Nephron progenitor cell (in vitro differentiated cells): ENCODE results near the gene SMARCAL1.
"Not testable (repeated sequence)": the region's sequence is repeated elsewhere in the genome, so short reads cannot be mapped to it uniquely, and the experiment has no call there.

Source experiments
- DNase-seq: peaks from one replicate; pipeline ENCODE4 v3.0.0; 2021
- H3K27ac Mint-ChIP-seq: 2 replicates; pipeline ENCODE4 v1.8.0; 2021; ENCODE audit warnings: mild to moderate bottlenecking, moderate library complexity, mixed read lengths
- H3K27me3 Mint-ChIP-seq: 2 replicates; pipeline ENCODE4 v1.8.0; 2021; ENCODE audit warnings: mild to moderate bottlenecking, low read depth, mixed read lengths; ENCODE audit not compliant: poor library complexity
- H3K36me3 Mint-ChIP-seq: 2 replicates; pipeline ENCODE4 v1.8.0; 2021; ENCODE audit warnings: low read depth, mixed read lengths
- H3K4me1 Mint-ChIP-seq: 2 replicates; pipeline ENCODE4 v1.8.0; 2021; ENCODE audit warnings: mixed read lengths
- H3K4me3 Mint-ChIP-seq: 2 replicates; pipeline ENCODE4 v1.8.0; 2021; ENCODE audit warnings: mild to moderate bottlenecking, moderate library complexity, mixed read lengths
- H3K9me3 Mint-ChIP-seq: 2 replicates; pipeline ENCODE4 v1.8.0; 2021; ENCODE audit warnings: mild to moderate bottlenecking, moderate library complexity, mixed read lengths
- TF ChIP-seq, protein P1 (sequence below): fragments of 200-600 bp; sonication (generic); IDR thresholded peaks from 2 replicates; pipeline ENCODE4 v1.5.0; 2021; ENCODE audit warnings: antibody characterized with exemption

The SMARCAL1 gene

GRCh38 chr2:216375286-216375685 lies 37.0 kb upstream of the SMARCAL1 start:
- Mint-ChIP-seq H3K4me3 (no peak overlapping the region), H3K36me3 (no peaks in the 10 kb centered on the region), H3K27me3 (peaks cover 92% of the 10 kb centered on the region), H3K4me1 (peaks cover 16% of the 10 kb centered on the region), H3K9me3 (no peaks in the 10 kb centered on the region), H3K27ac (no peak overlapping the region)
- TF ChIP-seq, protein P1, sequence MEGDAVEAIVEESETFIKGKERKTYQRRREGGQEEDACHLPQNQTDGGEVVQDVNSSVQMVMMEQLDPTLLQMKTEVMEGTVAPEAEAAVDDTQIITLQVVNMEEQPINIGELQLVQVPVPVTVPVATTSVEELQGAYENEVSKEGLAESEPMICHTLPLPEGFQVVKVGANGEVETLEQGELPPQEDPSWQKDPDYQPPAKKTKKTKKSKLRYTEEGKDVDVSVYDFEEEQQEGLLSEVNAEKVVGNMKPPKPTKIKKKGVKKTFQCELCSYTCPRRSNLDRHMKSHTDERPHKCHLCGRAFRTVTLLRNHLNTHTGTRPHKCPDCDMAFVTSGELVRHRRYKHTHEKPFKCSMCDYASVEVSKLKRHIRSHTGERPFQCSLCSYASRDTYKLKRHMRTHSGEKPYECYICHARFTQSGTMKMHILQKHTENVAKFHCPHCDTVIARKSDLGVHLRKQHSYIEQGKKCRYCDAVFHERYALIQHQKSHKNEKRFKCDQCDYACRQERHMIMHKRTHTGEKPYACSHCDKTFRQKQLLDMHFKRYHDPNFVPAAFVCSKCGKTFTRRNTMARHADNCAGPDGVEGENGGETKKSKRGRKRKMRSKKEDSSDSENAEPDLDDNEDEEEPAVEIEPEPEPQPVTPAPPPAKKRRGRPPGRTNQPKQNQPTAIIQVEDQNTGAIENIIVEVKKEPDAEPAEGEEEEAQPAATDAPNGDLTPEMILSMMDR, result no peak
- no peak for DNase-seq

- Mint-ChIP-seq H3K36me3 (no peaks in the 10 kb centered on the region), H3K4me3 (no peak overlapping the region), H3K9me3 (no peaks in the 10 kb centered on the region), H3K27ac (no peak overlapping the region), H3K27me3 (peaks cover 55% of the 10 kb centered on the region), H3K4me1 (no peaks in the 10 kb centered on the region)
- DNase-seq, result no peak
- TF ChIP-seq, protein P1, result no peak
These were observed 32.3 kb upstream of the SMARCAL1 start for GRCh38 chr2:216379977-216380376.

- H3K27me3 Mint-ChIP-seq, result peaks cover 15% of the 10 kb centered on the region
- H3K4me3 Mint-ChIP-seq, DNase-seq, H3K4me1 Mint-ChIP-seq, H3K27ac Mint-ChIP-seq, H3K9me3 Mint-ChIP-seq, H3K36me3 Mint-ChIP-seq: not testable (repeated sequence)
These were observed 27.9 kb upstream of the SMARCAL1 start for GRCh38 chr2:216384409-216384808.

DNA sequence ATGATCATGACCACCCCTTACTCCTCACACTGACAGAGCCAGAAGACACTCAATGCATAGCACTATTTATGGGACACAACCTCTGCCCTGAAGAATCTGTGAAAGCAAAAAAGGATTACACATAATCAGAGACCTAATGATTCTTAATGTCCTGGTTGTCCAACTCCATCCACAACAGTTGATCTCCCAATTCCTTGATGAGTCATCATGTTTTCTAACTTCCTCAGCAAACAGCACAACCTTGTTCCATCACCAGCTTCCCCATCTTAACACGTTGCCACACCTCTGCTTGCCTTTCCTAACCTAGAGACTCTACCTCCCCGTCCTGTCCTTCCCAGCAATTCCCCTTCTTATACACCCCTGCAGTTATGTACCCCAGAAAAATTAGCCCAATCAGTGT lies 26.8 kb upstream of the SMARCAL1 start:
- Mint-ChIP-seq H3K4me1 (no peaks in the 10 kb centered on the region), H3K27ac (no peak overlapping the region), H3K36me3 (no peaks in the 10 kb centered on the region), H3K27me3 (peaks cover 7% of the 10 kb centered on the region), H3K4me3 (no peak overlapping the region), H3K9me3 (peaks cover 3% of the 10 kb centered on the region)
- DNase-seq, result no peak
- TF ChIP-seq, protein P1, result no peak

GRCh38 chr2:216387262-216387661 lies 25.0 kb upstream of the SMARCAL1 start:
- no peaks in the 10 kb centered on the region for H3K4me1 Mint-ChIP-seq
- H3K36me3 Mint-ChIP-seq, result no peaks in the 10 kb centered on the region
- no peak for DNase-seq
- H3K27ac Mint-ChIP-seq, result no peak overlapping the region
- H3K4me3 Mint-ChIP-seq, result no peak overlapping the region
- peaks cover 3% of the 10 kb centered on the region for H3K9me3 Mint-ChIP-seq
- peaks cover 7% of the 10 kb centered on the region for H3K27me3 Mint-ChIP-seq
- TF ChIP-seq, protein P1, result no peak

DNA sequence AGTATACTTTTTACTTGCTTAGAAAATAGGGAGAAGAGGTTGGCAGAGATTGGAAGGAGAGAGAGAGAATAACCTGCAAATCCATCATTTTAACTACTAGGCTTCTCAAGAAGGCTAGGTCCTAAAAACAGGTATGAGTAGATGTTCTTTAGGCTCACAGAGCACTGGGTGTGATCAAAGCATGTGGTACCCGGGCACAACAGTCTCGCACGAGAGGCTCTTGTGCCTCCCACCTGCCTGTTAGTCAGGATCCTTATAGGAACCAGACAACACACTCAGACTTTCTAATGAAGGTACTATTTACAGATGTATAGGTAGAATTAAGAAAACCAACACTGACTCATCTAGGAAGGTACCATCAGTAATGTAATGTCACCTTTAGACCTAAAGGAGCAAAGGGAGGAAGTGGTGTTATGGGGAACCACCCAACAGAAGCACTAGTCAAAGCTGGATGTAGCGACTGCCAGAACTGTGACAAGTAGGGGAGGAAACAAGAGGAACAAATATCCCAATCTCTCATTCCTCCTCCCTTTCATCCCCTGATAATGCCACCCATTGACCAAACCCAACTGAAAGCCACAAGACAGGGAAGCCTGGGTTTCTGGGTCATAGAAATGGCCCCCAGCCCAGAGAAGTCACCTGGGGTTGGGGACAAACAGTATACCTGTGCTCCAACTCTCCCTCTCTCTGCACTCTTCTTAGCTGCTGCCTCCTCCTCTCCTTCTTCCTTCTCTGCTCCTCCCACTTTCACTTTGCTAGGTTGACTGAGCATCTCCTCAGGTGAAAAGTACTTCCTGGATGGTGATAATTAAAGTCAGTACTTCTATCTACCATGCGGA lies 24.0 kb upstream of the SMARCAL1 start:
- TF ChIP-seq, protein P1, result no peak
- Mint-ChIP-seq H3K4me3 (no peak overlapping the region), H3K4me1 (peaks cover 5% of the 10 kb centered on the region), H3K27me3 (peaks cover 12% of the 10 kb centered on the region), H3K9me3 (peaks cover 3% of the 10 kb centered on the region), H3K36me3 (no peaks in the 10 kb centered on the region), H3K27ac (no peak overlapping the region)
- no peak for DNase-seq
